GM18909 (cell line): ENCODE measurements around the gene ADARB2.

Experiments used
- ATAC-seq: cut with Tn5 transposase; IDR thresholded peaks from one replicate; pipeline ENCODE4 v1.9.1; 2021; ENCODE audit warnings: mild to moderate bottlenecking; ENCODE audit not compliant: unreplicated experiment, poor library complexity

Gene ADARB2

DNA sequence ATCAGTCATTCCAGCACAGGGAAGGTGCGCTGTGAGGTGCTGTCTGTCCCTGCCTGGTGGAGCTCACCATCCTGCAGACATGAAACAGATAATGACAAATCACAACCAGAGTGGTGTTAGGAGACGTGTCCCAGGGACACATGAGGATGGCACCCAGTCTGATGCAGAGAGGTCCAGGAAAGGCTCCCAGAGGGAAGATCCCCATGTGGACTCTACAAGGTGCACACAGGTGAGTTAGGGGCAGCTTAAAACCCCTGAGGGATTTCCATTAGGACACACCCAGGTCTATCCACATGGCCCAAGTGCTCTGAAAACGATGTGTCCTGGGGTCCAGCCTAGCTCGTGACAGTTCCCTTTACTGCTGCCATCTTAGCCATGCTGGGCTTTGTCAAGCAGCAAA is 91.4 kb downstream of the ADARB2 start:
- no peak for ATAC-seq

DNA sequence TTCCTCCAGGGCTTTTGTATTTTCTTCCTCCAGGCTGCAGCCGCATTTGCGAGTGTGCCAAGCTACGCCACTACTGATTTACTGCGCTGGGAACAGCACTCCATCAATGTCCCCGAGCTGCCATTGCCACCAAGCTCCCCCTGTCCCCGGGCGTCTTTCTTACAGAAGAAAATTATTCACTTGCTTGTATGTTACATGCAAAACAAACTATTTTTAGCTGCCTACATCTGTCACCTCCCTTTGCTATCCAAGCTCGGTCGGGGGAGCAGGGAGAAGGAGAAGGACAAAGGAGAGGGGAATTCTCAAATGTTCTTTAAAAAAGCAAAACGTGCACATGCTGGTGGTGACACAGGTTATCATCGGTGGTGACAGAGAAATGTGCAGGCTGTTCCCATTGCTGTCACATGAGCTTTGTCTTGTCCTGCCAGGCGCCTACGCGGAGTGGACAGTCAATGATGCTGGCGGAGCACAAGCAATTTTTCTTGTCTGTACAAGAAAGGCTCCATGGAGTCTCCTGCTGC is 93.1 kb downstream of the ADARB2 start:
- ATAC-seq = no peak

DNA sequence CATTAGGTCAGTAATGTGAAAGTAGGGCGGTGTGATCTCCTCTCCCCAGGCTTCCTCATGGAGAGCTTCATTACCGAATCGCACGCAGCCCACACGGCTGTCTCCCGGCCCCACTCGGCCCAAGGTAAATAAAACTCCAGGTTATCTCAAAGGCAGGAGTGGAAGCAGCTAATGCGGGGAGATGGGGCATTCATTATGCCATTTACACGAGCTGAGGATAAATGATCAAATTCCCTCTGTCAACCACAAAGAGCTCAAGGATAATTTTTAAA is 93.5 kb downstream of the ADARB2 start:
- ATAC-seq = no peak

DNA sequence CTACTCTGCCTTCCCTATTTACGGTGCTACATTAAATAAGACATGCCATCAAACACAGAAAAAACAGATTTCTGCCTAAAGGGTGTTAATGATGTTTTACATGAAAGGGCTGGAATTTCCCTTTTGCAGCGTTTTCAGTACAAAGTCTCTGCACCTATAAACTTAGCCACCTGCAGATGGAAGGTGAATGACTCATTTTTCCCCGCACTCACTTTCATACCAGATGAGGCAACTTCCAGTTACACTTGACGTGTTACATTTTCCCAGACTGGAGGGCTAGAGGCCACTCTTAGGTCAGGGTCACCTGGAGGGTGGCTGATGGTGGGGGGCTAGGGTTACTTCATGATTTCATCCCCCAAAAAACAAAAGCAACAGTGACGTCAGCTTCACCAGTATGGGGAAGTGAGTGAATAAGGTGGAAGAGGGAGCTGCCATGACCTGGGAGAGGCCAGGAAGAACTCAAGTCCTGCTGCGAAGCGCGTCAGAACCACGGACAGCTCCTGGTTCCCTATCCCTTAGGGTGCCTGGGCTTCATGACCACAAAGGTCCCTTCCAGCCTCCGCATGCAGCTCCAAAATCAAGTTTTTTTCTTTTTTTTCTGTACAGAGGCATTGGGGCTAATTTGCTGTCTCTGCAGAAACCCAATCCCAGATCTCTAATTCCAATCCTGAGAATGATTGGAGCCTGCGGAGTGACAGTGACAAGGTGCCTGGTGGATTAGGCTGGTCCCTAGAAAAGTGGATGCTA is 94.0 kb downstream of the ADARB2 start:
- ATAC-seq = no peak

DNA sequence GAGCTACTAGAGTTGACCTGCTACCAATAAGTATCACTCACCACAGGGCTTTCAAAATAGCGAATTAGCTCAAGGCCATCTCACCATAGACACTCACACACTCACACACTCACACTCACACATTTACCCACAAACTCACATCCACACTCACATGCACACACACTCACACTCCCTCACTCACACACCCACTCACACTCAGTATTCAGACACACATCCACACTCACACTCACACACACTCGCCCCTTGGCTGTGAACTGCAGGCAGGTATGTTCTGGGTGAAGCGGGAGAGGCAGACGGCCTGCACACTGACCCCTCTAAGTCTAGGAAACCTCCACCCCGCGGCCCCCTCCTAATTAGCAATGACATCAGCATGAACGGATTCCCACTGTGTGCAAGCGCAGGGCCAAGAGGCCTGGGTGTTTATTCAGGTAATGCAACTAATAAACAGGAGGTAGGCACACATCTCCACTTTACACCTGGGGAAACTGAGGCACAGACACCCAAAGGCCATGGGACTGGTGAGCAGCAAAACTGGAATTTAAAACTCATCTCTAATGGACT is 94.6 kb downstream of the ADARB2 start:
- no peak for ATAC-seq

DNA sequence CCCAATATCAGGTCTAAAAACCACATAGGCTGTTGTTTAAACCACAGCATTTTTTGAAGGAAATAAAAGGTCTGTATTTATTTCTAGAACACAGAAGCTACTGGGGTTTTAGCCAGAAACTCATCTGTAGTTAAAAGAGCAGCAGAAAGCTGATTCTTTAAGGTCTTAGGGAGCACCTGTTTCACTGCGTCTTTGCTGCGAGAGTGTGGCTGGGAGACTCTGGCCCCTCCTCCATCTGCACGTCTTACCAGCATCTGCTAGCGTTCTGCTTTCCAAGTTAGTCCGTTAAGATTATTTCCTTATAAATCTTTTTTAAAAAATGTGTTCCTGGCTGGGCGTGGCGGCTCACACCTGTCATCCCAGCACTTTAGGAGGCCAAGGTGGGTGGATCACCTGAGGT is 95.9 kb downstream of the ADARB2 start:
- ATAC-seq = no peak

DNA sequence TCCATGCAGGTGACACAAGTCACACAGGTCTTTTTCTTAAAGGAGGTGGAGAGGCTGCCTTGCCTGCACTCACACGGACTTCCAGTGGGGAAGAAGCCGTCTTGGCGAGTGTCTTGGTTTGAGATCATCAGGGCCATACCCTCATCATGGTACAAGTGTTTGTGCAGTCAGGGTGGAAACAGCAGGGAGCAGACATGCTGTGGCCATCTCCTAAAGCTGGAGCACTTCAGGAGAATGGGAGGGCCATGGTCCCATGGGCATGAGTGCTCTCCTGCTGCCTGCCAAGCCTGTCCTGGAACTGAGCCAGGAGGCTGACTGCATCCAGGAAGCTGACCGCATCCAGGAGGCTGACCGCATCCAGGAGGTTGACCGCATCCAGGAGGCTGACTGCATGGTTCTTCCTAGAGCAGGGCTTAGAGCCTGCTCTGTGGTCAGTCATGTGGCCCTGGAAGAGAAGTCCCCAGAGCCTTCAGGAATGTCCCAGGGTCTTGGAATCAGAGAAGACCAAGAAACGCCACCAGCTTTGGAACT is 98.4 kb downstream of the ADARB2 start:
- ATAC-seq = no peak

DNA sequence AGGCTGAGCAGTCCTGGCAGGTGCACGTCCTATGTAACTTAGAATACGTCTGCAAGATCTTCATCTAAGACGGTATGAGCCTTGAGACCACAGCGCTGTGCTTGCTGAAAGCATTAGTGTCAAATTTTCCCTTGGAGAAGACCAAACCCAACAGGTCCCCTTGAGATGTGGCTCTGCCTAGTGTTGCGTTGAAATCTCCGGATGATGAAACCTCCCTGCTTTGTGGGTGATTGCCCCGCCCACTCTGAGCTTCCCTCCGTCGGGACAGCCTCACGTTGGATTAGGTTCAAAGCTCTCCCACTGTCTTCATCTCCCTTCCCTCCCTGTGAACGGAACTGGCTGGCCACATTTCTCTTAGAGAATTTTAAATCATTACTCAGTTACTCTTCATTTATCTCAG is 102.0 kb downstream of the ADARB2 start:
- ATAC-seq = no peak

DNA sequence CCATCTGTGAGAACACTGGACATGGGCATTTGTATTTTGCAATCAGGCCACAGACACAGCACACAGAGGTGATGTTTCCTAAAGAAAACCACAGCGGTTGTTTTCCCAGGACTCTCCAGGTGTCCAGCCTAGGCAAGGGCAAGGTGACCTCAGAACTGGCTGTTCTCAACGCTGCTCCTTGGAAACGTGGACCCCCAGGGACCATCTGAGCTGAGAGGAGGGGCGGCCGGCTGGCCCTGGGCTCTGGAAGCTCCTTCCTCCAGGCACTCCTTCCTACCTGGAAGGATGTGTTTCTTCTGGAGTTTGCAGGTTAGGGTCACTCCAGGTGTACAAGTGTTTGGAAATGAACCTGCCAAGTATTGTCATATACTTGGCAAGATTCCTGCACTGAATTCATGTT is 103.1 kb downstream of the ADARB2 start:
- no peak for ATAC-seq

DNA sequence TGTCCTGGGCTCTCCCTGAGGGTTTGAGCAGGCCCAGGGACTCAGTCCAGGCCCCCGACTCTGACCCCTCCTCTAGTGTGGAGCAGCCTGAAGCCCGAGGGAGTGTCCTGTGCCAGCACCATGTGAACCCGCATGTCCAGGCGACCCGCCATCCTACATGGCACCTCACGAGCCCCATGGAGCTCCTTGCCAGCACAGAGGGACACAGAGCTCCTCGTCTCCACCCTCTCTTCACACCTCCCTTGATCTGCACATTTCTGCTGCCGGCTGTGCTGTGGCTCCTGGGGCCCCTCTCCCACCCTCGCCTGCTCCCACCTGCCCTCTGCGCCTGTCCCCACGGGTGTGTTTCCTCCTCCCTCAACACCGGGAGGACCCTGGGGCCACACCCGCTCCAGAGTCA is 103.5 kb downstream of the ADARB2 start:
- no peak for ATAC-seq

DNA sequence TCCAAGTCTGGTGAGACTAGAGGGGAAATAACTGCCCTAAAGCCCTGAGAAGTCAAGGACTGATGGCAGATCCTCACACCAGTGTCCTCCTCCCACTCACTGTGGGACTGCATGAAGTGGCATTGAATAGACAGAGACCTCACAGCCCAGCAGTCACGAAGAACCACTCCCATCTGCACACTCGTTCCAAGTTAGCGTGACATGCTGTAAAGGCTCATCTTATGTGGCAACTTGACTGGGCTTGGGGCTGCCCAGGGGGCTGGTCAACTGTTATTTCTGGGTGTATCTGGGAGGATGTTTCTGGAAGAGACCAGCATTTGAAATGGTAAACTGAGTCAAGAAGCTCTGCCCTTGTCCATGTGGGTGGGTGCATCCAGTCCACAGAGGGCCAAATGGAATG is 104.7 kb downstream of the ADARB2 start:
- no peak for ATAC-seq

DNA sequence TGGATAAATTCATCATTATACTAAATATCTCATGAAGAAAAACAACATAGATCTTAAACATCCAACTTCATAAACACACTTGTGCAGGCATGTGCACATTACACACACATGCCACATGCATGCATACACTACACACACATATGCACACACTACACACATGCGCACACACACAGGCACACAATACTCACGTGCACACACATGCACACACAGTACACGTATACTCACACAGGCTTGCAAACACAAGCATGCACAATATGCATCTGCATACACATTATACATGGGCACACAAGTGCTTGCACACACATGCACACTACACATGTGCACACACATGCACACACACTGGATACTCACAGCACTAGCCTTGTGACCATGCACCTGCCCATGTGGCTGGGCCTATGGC is 105.2 kb downstream of the ADARB2 start:
- ATAC-seq = no peak

DNA sequence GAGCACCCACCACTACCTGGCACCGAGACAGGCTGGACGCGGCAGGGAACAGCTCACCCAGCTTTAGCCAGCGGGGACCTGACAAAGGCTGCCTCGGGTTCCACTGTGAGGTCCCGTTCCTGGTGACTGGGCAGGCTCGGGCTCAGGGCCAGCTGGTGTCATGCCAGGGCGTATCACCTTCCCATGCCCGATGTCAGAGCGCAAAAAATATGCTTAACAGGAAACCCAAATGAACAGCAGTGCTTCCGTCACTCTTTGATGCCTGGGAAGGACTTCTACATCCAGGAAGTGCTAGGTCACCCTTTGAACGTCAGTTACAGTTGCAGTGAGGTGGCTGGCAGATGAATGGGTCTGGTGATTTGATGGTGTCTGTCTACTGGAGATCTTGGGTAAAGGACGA is 106.0 kb downstream of the ADARB2 start:
- no peak for ATAC-seq

DNA sequence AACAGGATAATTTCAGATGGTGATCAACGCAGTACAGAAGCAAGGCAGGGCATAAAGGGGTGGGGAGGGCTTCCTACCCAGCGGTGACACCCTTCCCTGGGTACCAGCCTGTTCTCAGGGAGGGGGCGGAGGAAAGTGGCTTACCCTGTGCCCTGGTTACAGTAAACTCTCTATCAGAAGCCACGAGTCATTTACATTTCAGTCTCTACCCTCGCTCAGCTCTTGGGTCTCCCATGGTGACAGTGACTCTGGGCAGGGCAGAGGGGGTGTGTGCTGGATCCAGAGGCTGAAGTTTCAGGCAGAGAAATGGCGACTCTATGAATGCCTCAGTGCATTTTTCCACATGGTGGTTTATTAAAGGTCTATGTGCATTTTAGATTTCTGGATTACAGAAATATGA is 107.0 kb downstream of the ADARB2 start:
- no peak for ATAC-seq

DNA sequence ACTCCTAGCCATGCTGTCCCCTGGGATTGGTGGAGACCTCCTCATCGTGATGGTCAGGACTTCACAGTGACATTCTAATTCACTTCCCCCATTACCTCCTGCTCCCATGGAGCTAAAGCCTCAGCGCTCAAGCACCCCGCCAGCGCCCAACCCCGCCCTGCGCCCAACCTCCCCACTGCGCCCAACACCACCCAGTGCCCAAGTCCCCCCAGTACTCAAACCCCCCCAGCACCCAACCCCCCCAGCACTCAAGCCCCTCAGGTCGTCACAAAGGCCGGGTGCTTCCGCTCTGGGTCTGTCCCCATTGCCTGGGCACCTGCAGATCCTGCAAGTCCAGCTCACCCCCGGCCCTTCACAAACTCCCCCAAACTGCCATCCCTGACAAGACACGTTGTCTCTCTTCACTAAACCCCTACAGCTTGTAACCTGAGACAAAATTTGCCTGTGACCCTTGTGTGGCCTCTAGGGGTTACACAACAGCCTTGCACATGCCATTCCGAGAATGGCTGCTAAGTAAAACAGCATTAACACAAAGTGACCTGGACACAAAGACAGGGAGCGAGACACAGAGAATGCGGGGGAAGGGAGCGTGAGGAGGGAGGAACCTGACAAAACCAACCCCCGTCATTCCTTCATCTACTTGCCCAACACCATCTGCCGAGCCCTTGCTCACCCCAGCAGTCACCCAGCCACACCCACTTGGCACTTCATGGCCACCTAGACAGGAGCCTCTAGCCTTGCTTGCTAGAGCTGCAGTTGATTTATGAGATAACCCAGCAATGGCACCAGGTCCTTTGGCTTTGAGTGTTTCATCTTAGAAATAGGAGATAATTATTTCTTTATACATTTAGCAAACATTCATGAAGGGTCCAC is 107.8 kb downstream of the ADARB2 start:
- ATAC-seq = no peak

DNA sequence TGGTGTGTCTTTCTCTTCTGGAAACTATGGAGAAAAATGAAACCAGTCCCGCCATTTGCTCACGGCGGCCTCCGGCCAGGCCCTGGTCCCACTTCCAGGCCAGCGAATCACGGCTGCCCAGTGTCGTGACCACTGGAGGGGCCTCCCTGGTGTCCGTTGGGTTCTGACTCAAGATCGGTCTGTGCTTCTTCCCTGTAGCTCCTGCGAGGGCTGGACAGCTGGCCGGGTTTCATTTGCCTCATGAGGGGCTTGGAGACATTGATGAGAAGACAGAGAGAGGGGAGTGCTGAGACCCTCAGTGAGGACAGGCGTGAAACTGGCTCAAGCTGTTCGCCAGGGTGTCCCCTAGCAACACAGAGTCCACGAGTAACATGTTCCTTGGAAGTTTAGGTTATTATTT is 108.6 kb downstream of the ADARB2 start:
- no peak for ATAC-seq

DNA sequence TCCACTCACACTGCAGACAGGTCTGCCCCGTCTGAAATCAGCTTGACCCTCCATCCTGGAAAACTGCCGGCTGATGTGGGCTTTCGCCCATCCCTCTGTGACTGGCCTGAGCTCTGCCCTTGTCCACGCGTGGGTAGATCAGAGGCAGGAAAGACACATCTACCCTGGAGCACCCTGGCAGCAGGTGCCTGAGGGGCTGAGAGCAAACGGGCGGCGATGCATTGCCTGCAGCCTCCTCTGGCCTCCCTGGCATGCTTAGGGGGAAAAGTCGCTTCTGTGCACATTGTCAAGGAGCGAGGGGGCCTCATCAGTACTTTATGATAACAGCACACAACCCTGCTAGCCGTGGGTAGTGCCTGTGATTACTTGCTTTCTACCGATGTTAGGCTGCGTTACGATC is 109.4 kb downstream of the ADARB2 start:
- ATAC-seq = no peak

DNA sequence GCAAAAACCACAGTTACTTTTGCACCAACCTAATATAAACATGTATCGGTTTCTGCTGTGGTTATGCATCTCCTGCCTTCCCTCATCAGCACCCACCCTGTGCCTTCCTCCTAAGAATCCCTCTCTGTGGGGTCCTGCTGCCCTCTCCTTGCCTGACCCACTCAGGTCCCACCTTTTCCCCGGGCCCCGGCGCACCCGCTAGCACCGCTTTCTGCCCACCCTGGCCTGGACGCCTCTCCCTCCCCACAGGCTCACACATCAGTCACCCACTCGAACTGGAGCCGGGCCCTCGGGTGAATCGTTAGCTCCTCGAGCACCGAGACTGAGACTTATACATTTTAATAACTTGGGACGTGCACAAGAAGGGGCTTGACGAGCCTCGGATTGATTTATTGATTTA is 110.5 kb downstream of the ADARB2 start:
- no peak for ATAC-seq

DNA sequence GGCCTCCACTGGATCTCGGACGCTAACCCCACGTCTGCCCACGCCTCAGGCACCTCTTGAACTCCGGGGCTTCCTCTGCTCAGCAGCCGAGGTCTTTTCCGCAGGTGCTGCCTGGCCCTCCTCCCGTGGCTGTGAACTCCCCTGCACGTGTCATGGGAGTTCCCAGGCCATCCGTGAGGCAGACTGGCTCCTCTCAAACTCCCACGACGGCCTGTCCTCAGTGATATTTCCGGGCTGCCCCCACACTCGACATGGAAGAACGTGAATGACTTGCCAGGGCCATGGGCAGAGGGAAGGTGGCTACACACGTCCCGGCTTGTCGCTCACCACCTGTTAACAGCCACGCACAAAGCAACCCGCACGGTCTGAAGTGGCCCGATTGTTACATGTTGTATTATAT is 110.9 kb downstream of the ADARB2 start:
- no peak for ATAC-seq

DNA sequence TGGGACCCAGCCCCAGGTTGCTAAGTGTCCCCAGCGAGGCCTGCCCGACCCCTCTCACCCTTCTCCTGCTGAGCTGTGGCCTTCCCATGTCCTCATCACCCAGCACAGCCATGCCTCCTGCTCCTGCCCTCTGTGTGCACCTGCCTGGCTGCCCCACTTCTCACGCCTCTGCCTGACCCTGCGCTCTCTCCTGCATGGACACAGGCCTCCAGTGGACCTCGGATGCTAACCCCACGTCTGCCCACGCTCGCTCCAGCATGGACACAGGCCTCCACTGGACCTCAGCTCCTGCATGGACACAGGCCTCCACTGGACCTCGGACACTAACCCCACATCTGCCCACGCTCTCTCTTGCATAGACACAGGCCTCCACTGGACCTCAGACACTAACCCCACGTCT is 111.6 kb downstream of the ADARB2 start:
- ATAC-seq = no peak

DNA sequence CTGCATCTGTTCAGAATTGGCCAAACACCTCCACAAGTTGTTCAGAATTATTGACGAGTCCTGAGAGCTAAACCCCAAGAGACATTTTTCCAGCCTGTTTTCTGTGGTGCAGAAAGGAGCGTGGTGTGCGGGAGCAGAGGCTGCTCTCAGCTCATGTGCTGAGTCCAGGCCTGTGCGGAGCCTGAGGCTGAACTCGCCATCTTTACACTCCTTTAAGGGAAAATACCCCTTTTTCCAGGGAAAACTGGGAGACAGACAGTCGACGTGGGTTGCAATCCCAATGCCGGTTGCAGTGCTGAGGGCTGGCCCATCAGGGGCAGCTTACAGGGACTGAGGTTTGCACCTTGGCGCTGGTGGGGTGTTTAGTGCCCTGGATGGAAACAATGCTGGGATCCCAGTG is 112.2 kb downstream of the ADARB2 start:
- ATAC-seq = no peak
